GM12872 (cell line): ENCODE measurements around the gene COL4A6.

Experiments used
- TF ChIP-seq, protein P1 (sequence below): IDR thresholded peaks from 3 replicates; pipeline ENCODE4 v1.5.1; 2011; ENCODE audit warnings: low read depth, mild to moderate bottlenecking, low read length, moderate library complexity; ENCODE audit not compliant: insufficient read depth

Gene COL4A6

DNA sequence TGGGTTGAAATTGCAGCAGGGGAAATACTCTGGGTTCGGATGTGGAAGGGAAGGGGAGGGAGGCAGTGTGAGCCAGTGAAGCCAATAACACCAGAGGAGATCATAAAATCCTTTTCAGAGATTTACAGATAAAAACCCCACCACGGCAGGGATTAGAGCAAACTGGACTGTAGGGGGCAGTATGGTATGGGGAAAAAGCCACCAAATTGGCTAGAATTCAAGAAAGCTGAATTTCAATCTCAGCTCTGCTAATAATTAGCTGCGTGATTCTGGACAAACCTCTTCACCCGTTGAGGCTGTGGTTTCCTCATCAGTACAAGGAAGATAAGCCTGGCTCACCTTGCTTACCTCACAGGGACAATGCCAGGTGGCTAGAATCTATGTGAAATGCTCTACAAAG, 238.5 kb downstream of the COL4A6 start:
- TF ChIP-seq, protein P1, sequence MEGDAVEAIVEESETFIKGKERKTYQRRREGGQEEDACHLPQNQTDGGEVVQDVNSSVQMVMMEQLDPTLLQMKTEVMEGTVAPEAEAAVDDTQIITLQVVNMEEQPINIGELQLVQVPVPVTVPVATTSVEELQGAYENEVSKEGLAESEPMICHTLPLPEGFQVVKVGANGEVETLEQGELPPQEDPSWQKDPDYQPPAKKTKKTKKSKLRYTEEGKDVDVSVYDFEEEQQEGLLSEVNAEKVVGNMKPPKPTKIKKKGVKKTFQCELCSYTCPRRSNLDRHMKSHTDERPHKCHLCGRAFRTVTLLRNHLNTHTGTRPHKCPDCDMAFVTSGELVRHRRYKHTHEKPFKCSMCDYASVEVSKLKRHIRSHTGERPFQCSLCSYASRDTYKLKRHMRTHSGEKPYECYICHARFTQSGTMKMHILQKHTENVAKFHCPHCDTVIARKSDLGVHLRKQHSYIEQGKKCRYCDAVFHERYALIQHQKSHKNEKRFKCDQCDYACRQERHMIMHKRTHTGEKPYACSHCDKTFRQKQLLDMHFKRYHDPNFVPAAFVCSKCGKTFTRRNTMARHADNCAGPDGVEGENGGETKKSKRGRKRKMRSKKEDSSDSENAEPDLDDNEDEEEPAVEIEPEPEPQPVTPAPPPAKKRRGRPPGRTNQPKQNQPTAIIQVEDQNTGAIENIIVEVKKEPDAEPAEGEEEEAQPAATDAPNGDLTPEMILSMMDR: peak; percentile 62

DNA sequence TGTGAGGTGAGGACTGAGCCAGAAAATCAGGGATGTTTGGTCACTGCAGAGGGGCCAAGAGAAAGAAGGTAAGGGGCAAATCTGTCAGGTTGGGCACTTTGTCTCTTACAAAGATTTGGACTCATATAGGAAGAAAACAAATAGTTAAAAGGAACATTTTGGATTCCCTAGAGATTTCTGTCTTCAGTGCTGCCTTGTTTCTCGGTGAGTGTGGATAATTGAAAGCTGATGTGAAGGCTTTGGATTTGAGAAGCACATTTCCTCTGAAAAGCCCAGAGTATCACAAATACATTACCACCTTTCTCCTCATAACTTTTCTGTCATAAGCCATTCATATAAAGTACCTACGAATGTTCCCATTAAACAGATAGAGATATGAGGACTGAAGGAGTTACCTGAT, 239.2 kb downstream of the COL4A6 start:
- TF ChIP-seq, protein P1: no peak

DNA sequence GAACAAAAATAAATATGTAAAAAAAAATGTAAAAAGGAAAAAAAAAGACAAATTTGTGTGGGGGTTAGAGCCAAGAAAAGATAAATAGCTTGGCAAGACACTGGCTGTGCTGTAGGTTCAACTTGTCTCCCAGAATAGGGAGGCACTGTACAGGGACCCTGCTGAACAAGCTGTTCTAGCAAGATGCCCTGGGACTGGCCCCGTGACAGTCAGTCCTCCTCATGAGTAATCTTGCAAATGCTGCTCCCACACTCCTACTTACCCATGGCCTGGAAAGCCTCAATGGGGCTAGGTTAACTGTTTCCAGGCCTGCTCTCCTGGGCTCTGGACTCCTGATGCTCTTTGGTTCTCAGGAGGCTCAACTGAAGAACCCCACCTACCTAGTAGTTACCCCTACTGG, 239.8 kb downstream of the COL4A6 start:
- TF ChIP-seq, protein P1: no peak

- TF ChIP-seq, protein P1: no peak
Measured at GRCh38 chrX:108186811-108187210, 251.4 kb downstream of the COL4A6 start.

- TF ChIP-seq, protein P1: no peak
Measured at GRCh38 chrX:108178143-108178498, 260.1 kb downstream of the COL4A6 start.

- TF ChIP-seq, protein P1: no peak
Measured at GRCh38 chrX:108177351-108178142, 260.7 kb downstream of the COL4A6 start.

DNA sequence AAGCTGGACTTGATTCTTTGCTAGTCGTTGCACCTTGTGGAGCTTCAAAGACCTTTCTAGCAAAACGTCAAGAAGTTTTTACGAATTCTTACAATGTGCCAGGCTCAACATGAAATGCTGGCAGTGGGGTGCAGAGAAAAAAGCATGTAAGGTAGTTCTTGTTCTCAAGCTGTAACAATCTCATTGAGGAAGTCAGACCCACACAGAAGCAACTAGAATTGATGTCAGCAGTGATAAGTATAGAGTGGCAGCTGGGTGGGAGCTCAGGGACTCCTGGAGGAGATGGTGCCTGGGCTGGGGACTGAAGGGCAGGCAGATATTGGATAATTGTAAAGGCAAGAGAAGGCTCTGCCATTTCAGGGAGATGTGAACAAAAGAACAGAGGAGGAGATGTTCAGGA, 264.3 kb downstream of the COL4A6 start:
- TF ChIP-seq, protein P1: no peak

DNA sequence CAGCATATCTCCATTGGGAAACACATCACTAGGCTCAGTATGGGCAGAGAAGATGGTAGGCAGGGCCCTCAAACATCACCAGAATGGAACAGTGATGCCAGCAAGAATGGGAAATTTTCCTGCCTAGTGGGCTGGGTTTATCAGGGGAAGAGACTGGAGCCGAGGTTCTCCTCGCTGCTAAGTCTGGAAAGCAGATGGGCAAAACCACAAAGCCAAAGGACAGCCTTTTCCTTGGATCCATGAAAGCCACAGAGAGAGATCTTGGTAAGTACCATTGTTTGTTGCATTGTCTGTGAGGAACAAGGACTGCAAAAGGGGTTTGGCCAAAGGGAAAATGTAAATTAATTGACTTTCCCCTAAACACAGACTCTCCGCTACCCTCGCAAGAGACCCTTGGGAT, 266.6 kb downstream of the COL4A6 start:
- TF ChIP-seq, protein P1: no peak
